DND-41 (cell line): ENCODE data around the gene FAT1.
A peak's percentile ranks its signal among the peaks of the same experiment; 100 is the strongest.

ENCODE experiments used
- ATAC-seq: fragments of 200-7000 bp; cut with Tn5 transposase; 3 replicates; pipeline ENCODE4 v1.9.1; 2021; ENCODE audit warnings: low read depth; ENCODE audit not compliant: insufficient read depth
- DNase-seq: peaks from one replicate; pipeline ENCODE4 v3.0.0-alpha.2; 2020
- H2AFZ ChIP-seq: 2 replicates; pipeline ENCODE4 v1.6.0; 2012; ENCODE audit warnings: low read depth, low read length
- H3K27ac ChIP-seq: 2 replicates; pipeline ENCODE4 v1.5.1; 2012; ENCODE audit warnings: low read length, inconsistent platforms
- H3K27me3 ChIP-seq: fragments of 200-600 bp; sonication (generic); 2 replicates; pipeline ENCODE4 v1.6.0; 2012; ENCODE audit warnings: low read length, mild to moderate bottlenecking, inconsistent platforms; ENCODE audit not compliant: insufficient read depth, poor library complexity
- H3K36me3 ChIP-seq: 2 replicates; pipeline ENCODE4 v1.5.1; 2012; ENCODE audit warnings: low read length, inconsistent platforms; ENCODE audit not compliant: insufficient read depth
- H3K4me1 ChIP-seq: 2 replicates; pipeline ENCODE4 v1.5.1; 2012; ENCODE audit warnings: mild to moderate bottlenecking, low read length; ENCODE audit not compliant: insufficient read depth
- H3K4me2 ChIP-seq: 2 replicates; pipeline ENCODE4 v1.6.0; 2012; ENCODE audit warnings: mild to moderate bottlenecking, moderate library complexity, low read length, inconsistent platforms; ENCODE audit not compliant: insufficient read depth
- H3K4me3 ChIP-seq, 2 experiments: fragments of 200-600 bp in 1 of 2; shearing (Covaris generic) in 1 of 2; 2 replicates each; pipeline ENCODE4 v1.5.1; 2012 to 2016; ENCODE audit warnings: inconsistent platforms in 2 of 2, low read length in 2 of 2, mild to moderate bottlenecking in 2 of 2, low read depth in 1 of 2, moderate library complexity in 1 of 2
- H3K79me2 ChIP-seq: 2 replicates; pipeline ENCODE4 v1.6.0; 2012; ENCODE audit warnings: low read length, inconsistent platforms; ENCODE audit not compliant: insufficient read depth
- H3K9ac ChIP-seq: 2 replicates; pipeline ENCODE4 v1.6.0; 2012; ENCODE audit warnings: low read depth, mild to moderate bottlenecking, inconsistent platforms, low read length, moderate library complexity
- H3K9me3 ChIP-seq: 2 replicates; pipeline ENCODE4 v1.5.1; 2012; ENCODE audit warnings: low read length, moderate library complexity, mild to moderate bottlenecking, inconsistent platforms; ENCODE audit not compliant: insufficient read depth, severe bottlenecking
- H4K20me1 ChIP-seq: 2 replicates; pipeline ENCODE4 v1.6.0; 2012; ENCODE audit warnings: low read length; ENCODE audit not compliant: insufficient read depth
- EZH2 ChIP-seq: IDR thresholded peaks from 3 replicates; pipeline ENCODE4 v1.6.1; 2012; ENCODE audit warnings: borderline replicate concordance, low read depth, mild to moderate bottlenecking, moderate library complexity, low read length, inconsistent platforms; ENCODE audit not compliant: severe bottlenecking
- TF ChIP-seq, protein P1 (sequence below): IDR thresholded peaks from 2 replicates; pipeline ENCODE4 v1.5.1; 2012; ENCODE audit warnings: borderline replicate concordance, low read length, moderate library complexity, mild to moderate bottlenecking; ENCODE audit not compliant: poor library complexity, severe bottlenecking; ENCODE audit errors: extremely low read depth

The FAT1 gene

GRCh38 chr4:186591651-186592050 lies 132.0 kb downstream of the FAT1 start:
- H3K79me2 ChIP-seq: no peaks in the 10 kb centered on the region
- no peaks in the 10 kb centered on the region for H4K20me1 ChIP-seq
- H3K36me3 ChIP-seq: no peaks in the 10 kb centered on the region
- no peaks in the 10 kb centered on the region for H3K27me3 ChIP-seq
- DNase-seq: no peak
- H3K4me1 ChIP-seq: no peaks in the 10 kb centered on the region
- no peak overlapping the region for H3K4me2 ChIP-seq
- no peak overlapping the region for H3K4me3 ChIP-seq
- H3K9me3 ChIP-seq: no peaks in the 10 kb centered on the region
- ATAC-seq: no peak
- H3K9ac ChIP-seq: no peak overlapping the region
- TF ChIP-seq, protein P1, sequence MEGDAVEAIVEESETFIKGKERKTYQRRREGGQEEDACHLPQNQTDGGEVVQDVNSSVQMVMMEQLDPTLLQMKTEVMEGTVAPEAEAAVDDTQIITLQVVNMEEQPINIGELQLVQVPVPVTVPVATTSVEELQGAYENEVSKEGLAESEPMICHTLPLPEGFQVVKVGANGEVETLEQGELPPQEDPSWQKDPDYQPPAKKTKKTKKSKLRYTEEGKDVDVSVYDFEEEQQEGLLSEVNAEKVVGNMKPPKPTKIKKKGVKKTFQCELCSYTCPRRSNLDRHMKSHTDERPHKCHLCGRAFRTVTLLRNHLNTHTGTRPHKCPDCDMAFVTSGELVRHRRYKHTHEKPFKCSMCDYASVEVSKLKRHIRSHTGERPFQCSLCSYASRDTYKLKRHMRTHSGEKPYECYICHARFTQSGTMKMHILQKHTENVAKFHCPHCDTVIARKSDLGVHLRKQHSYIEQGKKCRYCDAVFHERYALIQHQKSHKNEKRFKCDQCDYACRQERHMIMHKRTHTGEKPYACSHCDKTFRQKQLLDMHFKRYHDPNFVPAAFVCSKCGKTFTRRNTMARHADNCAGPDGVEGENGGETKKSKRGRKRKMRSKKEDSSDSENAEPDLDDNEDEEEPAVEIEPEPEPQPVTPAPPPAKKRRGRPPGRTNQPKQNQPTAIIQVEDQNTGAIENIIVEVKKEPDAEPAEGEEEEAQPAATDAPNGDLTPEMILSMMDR: no peak
- TF ChIP-seq EZH2: no peak
- no peak overlapping the region for H2AFZ ChIP-seq
- H3K27ac ChIP-seq: no peak overlapping the region

GRCh38 chr4:186588503-186588902 lies 135.2 kb downstream of the FAT1 start:
- ATAC-seq (no peak), DNase-seq (no peak)
- no peaks in the 10 kb centered on the region for H3K4me1 ChIP-seq
- no peak overlapping the region for H3K4me2 ChIP-seq
- H3K79me2 ChIP-seq: no peaks in the 10 kb centered on the region
- no peak overlapping the region for H3K4me3 ChIP-seq
- no peak overlapping the region for H2AFZ ChIP-seq
- no peak overlapping the region for H3K9ac ChIP-seq
- no peaks in the 10 kb centered on the region for H3K27me3 ChIP-seq
- H3K9me3 ChIP-seq: no peaks in the 10 kb centered on the region
- TF ChIP-seq, protein P1: no peak
- no peak for TF ChIP-seq EZH2
- H3K27ac ChIP-seq: no peak overlapping the region
- no peaks in the 10 kb centered on the region for H3K36me3 ChIP-seq
- H4K20me1 ChIP-seq: no peaks in the 10 kb centered on the region

GRCh38 chr4:186587416-186588018 lies 136.1 kb downstream of the FAT1 start:
- H3K27me3 ChIP-seq: no peaks in the 10 kb centered on the region
- DNase-seq (peak; percentile 52), ATAC-seq (peak; percentile 63; the same call in 1 of the 3 replicates)
- no peaks in the 10 kb centered on the region for H3K36me3 ChIP-seq
- H3K4me2 ChIP-seq: no peak overlapping the region
- no peaks in the 10 kb centered on the region for H3K79me2 ChIP-seq
- no peak overlapping the region for H3K4me3 ChIP-seq
- TF ChIP-seq, protein P1: peak; percentile 81
- TF ChIP-seq EZH2: no peak
- no peak overlapping the region for H3K27ac ChIP-seq
- no peaks in the 10 kb centered on the region for H4K20me1 ChIP-seq
- H3K9ac ChIP-seq: no peak overlapping the region
- H3K9me3 ChIP-seq: no peaks in the 10 kb centered on the region
- no peak overlapping the region for H2AFZ ChIP-seq
- no peaks in the 10 kb centered on the region for H3K4me1 ChIP-seq

DNA sequence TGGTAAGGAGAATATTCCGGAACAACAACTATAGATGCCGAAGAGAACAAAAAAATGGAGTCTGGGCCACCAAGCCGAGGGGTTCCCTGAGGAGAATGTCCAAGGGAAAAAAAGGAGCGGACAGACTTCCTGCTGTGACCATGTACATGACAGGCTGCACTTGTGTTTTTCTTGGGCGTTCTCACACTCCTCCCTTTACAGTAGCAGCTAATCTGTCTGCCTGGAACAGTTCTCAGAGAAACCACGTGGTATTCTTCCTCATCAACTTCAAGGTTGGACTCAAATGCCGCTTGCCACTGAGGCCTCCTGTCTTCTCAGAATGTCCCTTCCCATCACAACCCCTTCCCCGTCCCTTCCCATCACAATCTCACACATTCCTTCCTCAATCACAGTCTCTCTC lies 137.5 kb downstream of the FAT1 start:
- Histone ChIP-seq H3K9me3 (no peaks in the 10 kb centered on the region), H3K27me3 (no peaks in the 10 kb centered on the region), H3K36me3 (no peaks in the 10 kb centered on the region), H2AFZ (no peak overlapping the region), H3K27ac (no peak overlapping the region), H3K79me2 (no peaks in the 10 kb centered on the region), H3K4me3 (no peak overlapping the region), H4K20me1 (no peaks in the 10 kb centered on the region), H3K4me1 (no peaks in the 10 kb centered on the region), H3K4me2 (no peak overlapping the region), H3K9ac (no peak overlapping the region)
- DNase-seq (no peak), ATAC-seq (no peak)
- no peak for TF ChIP-seq EZH2
- TF ChIP-seq, protein P1: no peak
